ENCODE measurements around the gene VARS2.

VARS2 gene

GRCh38 chr6:30881392-30882203 is 32.4 kb upstream of the VARS2 start:
- Mint-ChIP-seq H3K27ac (peak overlapping the region; percentile 62), H3K36me3 (ENCODE audit: low read depth) (no peaks in the 10 kb centered on the region), H3K4me3 (no peak overlapping the region), H3K9me3 (no peaks in the 10 kb centered on the region), H3K27me3 (no peaks in the 10 kb centered on the region), H3K4me1 (peaks cover 62% of the 10 kb centered on the region)
- no peak for ATAC-seq
- no peak for DNase-seq

- Mint-ChIP-seq H3K9me3 (no peaks in the 10 kb centered on the region), H3K4me3 (no peak overlapping the region), H3K27me3 (no peaks in the 10 kb centered on the region), H3K27ac (no peak overlapping the region), H3K4me1 (peaks cover 58% of the 10 kb centered on the region), H3K36me3 (ENCODE audit: low read depth) (no peaks in the 10 kb centered on the region)
- no peak for ATAC-seq
- no peak for DNase-seq
Measured at GRCh38 chr6:30882204-30882758, 31.8 kb upstream of the VARS2 start.

GRCh38 chr6:30882759-30883684 is 31.0 kb upstream of the VARS2 start:
- ATAC-seq = no peak

GRCh38 chr6:30883685-30884520 is 30.1 kb upstream of the VARS2 start, which contains the start of gene DDR1:
DDR1 (plus strand) TSS chr6:30884519; CDS start chr6:30888730, 4,211 bp downstream.
- Mint-ChIP-seq H3K4me1 (peaks cover 43% of the 10 kb centered on the region), H3K27ac (peak within 1 kb of the TSS; percentile 77), H3K4me3 (peak within 1 kb of the TSS; percentile 81), H3K36me3 (ENCODE audit: low read depth) (no peaks in the 10 kb centered on the region), H3K27me3 (no peaks in the 10 kb centered on the region), H3K9me3 (no peaks in the 10 kb centered on the region)
- peak; percentile 48 for ATAC-seq
- peak; percentile 55 for DNase-seq

More at GRCh38 chr6:30882759-30883684, 31.0 kb upstream of the VARS2 start:
- Mint-ChIP-seq H3K27me3 (no peaks in the 10 kb centered on the region), H3K27ac (peak overlapping the region; percentile 69), H3K9me3 (no peaks in the 10 kb centered on the region), H3K4me3 (peak overlapping the region; percentile 72), H3K4me1 (peaks cover 51% of the 10 kb centered on the region), H3K36me3 (ENCODE audit: low read depth) (no peaks in the 10 kb centered on the region)
- peak; percentile 14 for DNase-seq

- Mint-ChIP-seq H3K27me3 (no peaks in the 10 kb centered on the region), H3K9me3 (no peaks in the 10 kb centered on the region), H3K36me3 (ENCODE audit: low read depth) (no peaks in the 10 kb centered on the region), H3K27ac (peak overlapping the region; percentile 77), H3K4me3 (peak overlapping the region; percentile 81), H3K4me1 (peaks cover 39% of the 10 kb centered on the region)
- peak; percentile 63 for ATAC-seq
- peak; percentile 62 for DNase-seq
Measured at GRCh38 chr6:30884521-30885480, 29.2 kb upstream of the VARS2 start.

- ATAC-seq (peak; percentile 3), DNase-seq (no peak)
- Mint-ChIP-seq H3K9me3 (no peaks in the 10 kb centered on the region), H3K4me3 (peak overlapping the region; percentile 81), H3K27ac (peak overlapping the region; percentile 19), H3K27me3 (no peaks in the 10 kb centered on the region), H3K4me1 (peaks cover 37% of the 10 kb centered on the region), H3K36me3 (ENCODE audit: low read depth) (peaks cover 3% of the 10 kb centered on the region)
Measured at GRCh38 chr6:30885481-30885998, 28.5 kb upstream of the VARS2 start.

GRCh38 chr6:30885999-30886896 is 27.8 kb upstream of the VARS2 start:
- H3K27ac Mint-ChIP-seq = peak overlapping the region; percentile 19
- ATAC-seq (peak; percentile 43), DNase-seq (peak; percentile 13)
- H3K4me3 Mint-ChIP-seq = peak overlapping the region; percentile 81
- no peaks in the 10 kb centered on the region for H3K9me3 Mint-ChIP-seq
- peaks cover 37% of the 10 kb centered on the region for H3K4me1 Mint-ChIP-seq
- H3K36me3 Mint-ChIP-seq (ENCODE audit: low read depth) = peaks cover 3% of the 10 kb centered on the region
- no peaks in the 10 kb centered on the region for H3K27me3 Mint-ChIP-seq

GRCh38 chr6:30886897-30887255 is 27.2 kb upstream of the VARS2 start:
- Mint-ChIP-seq H3K4me3 (no peak overlapping the region), H3K36me3 (ENCODE audit: low read depth) (peaks cover 3% of the 10 kb centered on the region), H3K4me1 (peaks cover 34% of the 10 kb centered on the region), H3K9me3 (no peaks in the 10 kb centered on the region), H3K27ac (no peak overlapping the region), H3K27me3 (no peaks in the 10 kb centered on the region)
- ATAC-seq (no peak), DNase-seq (no peak)

- H3K27ac Mint-ChIP-seq = no peak overlapping the region
- DNase-seq (no peak), ATAC-seq (no peak)
- H3K4me3 Mint-ChIP-seq = no peak overlapping the region
- no peaks in the 10 kb centered on the region for H3K9me3 Mint-ChIP-seq
- H3K4me1 Mint-ChIP-seq = peaks cover 28% of the 10 kb centered on the region
- peaks cover 3% of the 10 kb centered on the region for H3K36me3 Mint-ChIP-seq (ENCODE audit: low read depth)
- no peaks in the 10 kb centered on the region for H3K27me3 Mint-ChIP-seq
Measured at GRCh38 chr6:30887901-30888815, 25.9 kb upstream of the VARS2 start.

GRCh38 chr6:30888816-30889495 is 25.1 kb upstream of the VARS2 start:
- ATAC-seq = no peak
- H3K27me3 Mint-ChIP-seq = no peaks in the 10 kb centered on the region
- no peak overlapping the region for H3K27ac Mint-ChIP-seq
- peaks cover 21% of the 10 kb centered on the region for H3K4me1 Mint-ChIP-seq
- H3K9me3 Mint-ChIP-seq = no peaks in the 10 kb centered on the region
- H3K36me3 Mint-ChIP-seq (ENCODE audit: low read depth) = peaks cover 3% of the 10 kb centered on the region
- no peak overlapping the region for H3K4me3 Mint-ChIP-seq
- DNase-seq = no peak

GRCh38 chr6:30889496-30889885 is 24.5 kb upstream of the VARS2 start:
- no peak for ATAC-seq
- H3K27ac Mint-ChIP-seq = no peak overlapping the region
- H3K9me3 Mint-ChIP-seq = no peaks in the 10 kb centered on the region
- peaks cover 21% of the 10 kb centered on the region for H3K4me1 Mint-ChIP-seq
- no peak overlapping the region for H3K4me3 Mint-ChIP-seq
- H3K36me3 Mint-ChIP-seq (ENCODE audit: low read depth) = peaks cover 3% of the 10 kb centered on the region
- H3K27me3 Mint-ChIP-seq = no peaks in the 10 kb centered on the region
- no peak for DNase-seq

Data from activated naive CD8-positive, alpha-beta T cell treated with anti-CD3 and anti-CD28 coated beads, Interleukin-2, amount 50 U/mL, for 24 hours (primary cell).